H9 (cell line): ENCODE data around the gene DENND5A. TPM values are rescaled to one million over a fixed set of nuclear protein-coding genes. Genes with fewer than 3 reads are reported as not detected.
"Not testable (repeated sequence)": the region's sequence is repeated elsewhere in the genome, so short reads cannot be mapped to it uniquely, and the experiment has no call there.

Source experiments
- DNase-seq: peaks from one replicate; pipeline ENCODE4 v3.0.0-alpha.2; 2017
- H2AFZ ChIP-seq: one replicate; pipeline ENCODE4 v1.6.1; 2013; ENCODE audit warnings: mild to moderate bottlenecking, low read length, control low read depth, moderate library complexity
- H2AK5ac ChIP-seq: 2 replicates; pipeline ENCODE4 v1.6.1; 2013; ENCODE audit warnings: low read length, control low read depth, mixed read lengths; ENCODE audit not compliant: insufficient read length
- H2BK120ac ChIP-seq: one replicate; pipeline ENCODE4 v1.6.1; 2013; ENCODE audit warnings: low read depth, mild to moderate bottlenecking, low read length, control low read depth, inconsistent platforms; ENCODE audit not compliant: poor library complexity, severe bottlenecking
- H2BK12ac ChIP-seq: 2 replicates; pipeline ENCODE4 v1.6.1; 2013; ENCODE audit warnings: low read length, control low read depth, mixed read lengths, low read depth; ENCODE audit not compliant: insufficient read length
- H2BK15ac ChIP-seq: 2 replicates; pipeline ENCODE4 v1.6.1; 2013; ENCODE audit warnings: low read depth, low read length, control low read depth
- H2BK20ac ChIP-seq: one replicate; pipeline ENCODE4 v1.6.1; 2013; ENCODE audit warnings: low read depth, mild to moderate bottlenecking, low read length, control low read depth, inconsistent platforms; ENCODE audit not compliant: poor library complexity, severe bottlenecking
- H2BK5ac ChIP-seq: 2 replicates; pipeline ENCODE4 v1.6.1; 2013; ENCODE audit warnings: low read length, control low read depth, mixed read lengths; ENCODE audit not compliant: insufficient read length
- H3K14ac ChIP-seq: 2 replicates; pipeline ENCODE4 v1.6.1; 2013; ENCODE audit warnings: low read length, control low read depth; ENCODE audit not compliant: insufficient read depth
- H3K18ac ChIP-seq: 2 replicates; pipeline ENCODE4 v1.6.1; 2013; ENCODE audit warnings: low read depth, mild to moderate bottlenecking, mixed read lengths, low read length, control low read depth; ENCODE audit not compliant: insufficient read length
- H3K23ac ChIP-seq: 2 replicates; pipeline ENCODE4 v1.6.1; 2013; ENCODE audit warnings: low read length, control low read depth, mixed read lengths, low read depth; ENCODE audit not compliant: insufficient read length
- H3K23me2 ChIP-seq: 2 replicates; pipeline ENCODE4 v1.6.1; 2013; ENCODE audit warnings: low read depth, mild to moderate bottlenecking, mixed read lengths, low read length, control low read depth; ENCODE audit not compliant: insufficient read length, poor library complexity, severe bottlenecking
- H3K27ac ChIP-seq: 2 replicates; pipeline ENCODE4 v1.5.1; 2013; ENCODE audit warnings: low read length, control low read depth, mixed read lengths, low read depth; ENCODE audit not compliant: insufficient read length
- H3K27me3 ChIP-seq: 2 replicates; pipeline ENCODE4 v1.6.1; 2013; ENCODE audit warnings: low read length, control low read depth, inconsistent platforms; ENCODE audit not compliant: insufficient read depth
- H3K4ac ChIP-seq: 2 replicates; pipeline ENCODE4 v1.6.1; 2013; ENCODE audit warnings: low read depth, mild to moderate bottlenecking, control low read depth, inconsistent platforms, low read length, moderate library complexity
- H3K4me1 ChIP-seq: 2 replicates; pipeline ENCODE4 v1.6.1; 2013; ENCODE audit warnings: low read length, control low read depth, inconsistent platforms; ENCODE audit not compliant: insufficient read depth
- H3K4me2 ChIP-seq: 2 replicates; pipeline ENCODE4 v1.6.1; 2013; ENCODE audit warnings: low read length, control low read depth, mixed read lengths; ENCODE audit not compliant: insufficient read length, insufficient read depth
- H3K56ac ChIP-seq: 2 replicates; pipeline ENCODE4 v1.6.1; 2013; ENCODE audit warnings: low read depth, mild to moderate bottlenecking, mixed read lengths, low read length, control low read depth; ENCODE audit not compliant: insufficient read length
- H3K79me1 ChIP-seq: 2 replicates; pipeline ENCODE4 v1.6.1; 2013; ENCODE audit warnings: low read depth, mild to moderate bottlenecking, moderate library complexity, low read length, control low read depth, inconsistent platforms; ENCODE audit not compliant: insufficient read depth, poor library complexity, severe bottlenecking
- H3K79me2 ChIP-seq: 2 replicates; pipeline ENCODE4 v1.6.1; 2013; ENCODE audit warnings: low read length, control low read depth, inconsistent platforms; ENCODE audit not compliant: insufficient read depth
- H3K9ac ChIP-seq: 2 replicates; pipeline ENCODE4 v1.6.1; 2013; ENCODE audit warnings: low read length, control low read depth, mixed read lengths; ENCODE audit not compliant: insufficient read length; ENCODE audit errors: extremely low read depth
- H3K9me3 ChIP-seq: one replicate; pipeline ENCODE4 v1.6.1; 2013; ENCODE audit warnings: low read depth, low read length, inconsistent platforms; ENCODE audit not compliant: control insufficient read depth
- H3T11ph ChIP-seq: one replicate; pipeline ENCODE4 v1.6.1; 2013; ENCODE audit warnings: mild to moderate bottlenecking, low read length, control low read depth, inconsistent platforms
- H4K20me1 ChIP-seq: one replicate; pipeline ENCODE4 v1.6.1; 2013; ENCODE audit not compliant: control insufficient read depth, insufficient read length, insufficient read depth
- H4K5ac ChIP-seq: 2 replicates; pipeline ENCODE4 v1.6.1; 2013; ENCODE audit warnings: low read depth, mild to moderate bottlenecking, mixed read lengths, low read length, control low read depth; ENCODE audit not compliant: insufficient read length
- H4K8ac ChIP-seq: replicated peaks from 2 replicates; pipeline ENCODE4 v1.6.1; 2013; ENCODE audit warnings: low read length, control low read depth, mixed read lengths, low read depth; ENCODE audit not compliant: insufficient read length
- H4K91ac ChIP-seq: 2 replicates; pipeline ENCODE4 v1.6.1; 2013; ENCODE audit warnings: low read depth, mild to moderate bottlenecking, moderate library complexity, mixed read lengths, low read length, control low read depth; ENCODE audit not compliant: insufficient read length
- H3K27ac Mint-ChIP-seq, 3 experiments: 2 replicates in 2 of 3; 3 replicates in 1 of 3; pipeline ENCODE4 v1.8.0; 2020 to 2021; ENCODE audit warnings: mixed read lengths in 3 of 3, mild to moderate bottlenecking in 1 of 3, moderate library complexity in 1 of 3
- H3K27me3 Mint-ChIP-seq: 2 replicates; pipeline ENCODE4 v1.8.0; 2021; ENCODE audit warnings: low read depth, mild to moderate bottlenecking, moderate library complexity, mixed read lengths
- H3K36me3 Mint-ChIP-seq, 3 experiments: 2 replicates in 2 of 3; 3 replicates in 1 of 3; pipeline ENCODE4 v1.8.0; 2020 to 2021; ENCODE audit warnings: low read depth in 3 of 3, mixed read lengths in 3 of 3; ENCODE audit not compliant: insufficient read depth in 1 of 3
- H3K4me1 Mint-ChIP-seq, 2 experiments: 2 replicates each; pipeline ENCODE4 v1.8.0; 2020; ENCODE audit warnings: mixed read lengths in 2 of 2
- H3K4me3 Mint-ChIP-seq, 2 experiments: 2 replicates in 1 of 2; 3 replicates in 1 of 2; pipeline ENCODE4 v1.8.0; 2020 to 2021; ENCODE audit warnings: mild to moderate bottlenecking in 2 of 2, mixed read lengths in 2 of 2, moderate library complexity in 1 of 2
- H3K9me3 Mint-ChIP-seq, 2 experiments: 2 replicates in 1 of 2; 3 replicates in 1 of 2; pipeline ENCODE4 v1.8.0; 2020; ENCODE audit warnings: mild to moderate bottlenecking in 2 of 2, mixed read lengths in 2 of 2, moderate library complexity in 1 of 2
- CTCF ChIP-seq: fragments of 200-600 bp; sonication (generic); conservative IDR thresholded peaks from 3 replicates; pipeline ENCODE4 v1.8.0; 2021; ENCODE audit warnings: antibody characterized with exemption, mild to moderate bottlenecking
- WGBS: extraction: QIAGEN DNeasy Blood & Tissue Kit; methylation state at CpG from one replicate; pipeline ENCODE4 v1.1.7; 2013; ENCODE audit warnings: missing lambda C conversion rate, low lambda C conversion rate, mixed read lengths; ENCODE audit not compliant: insufficient read length; ENCODE audit errors: extremely low coverage; 5-methylcytosine and 5-hydroxymethylcytosine counted together
- total RNA-seq: library from RNA; stranded (reverse); gene quantifications from 2 replicates; pipeline ENCODE4 v1.2.1, GENCODE V29; 2021

The DENND5A gene
- total RNA-seq, 1 experiment from 2014 or later = 59.6 TPM

GRCh38 chr11:9222654-9223053 lies 42.5 kb downstream of the DENND5A start:
- no peak for DNase-seq
- Mint-ChIP-seq H3K36me3 (0 out of 7 replicates have a peak, but pooled peaks cover 0 to 4% (median 0%) of the 10 kb centered on the region in 3 experiments), H3K27ac (peak overlapping the region in 1 of 3 experiments; percentile 71; a peak in 1 of 7 replicates), H3K9me3 (no peaks in the 10 kb centered on the region), H3K4me1 (peaks cover 6 to 10% of the 10 kb centered on the region in 2 experiments; a peak in 2 of 4 replicates), H3K4me3 (no peak overlapping the region), H3K27me3 (no peaks in the 10 kb centered on the region)
- Histone ChIP-seq H2BK12ac (no peak overlapping the region), H3K56ac (no peak overlapping the region), H2AFZ (no peak overlapping the region), H2BK20ac (no peak overlapping the region), H3K4me1 (no peaks in the 10 kb centered on the region), H3T11ph (no peak overlapping the region), H3K79me1 (no peaks in the 10 kb centered on the region), H3K9ac (no peak overlapping the region), H3K79me2 (peaks cover 8% of the 10 kb centered on the region; the same call in 1 of the 2 replicates), H3K18ac (no peak overlapping the region), H3K23ac (no peak overlapping the region), H3K27ac (no peak overlapping the region), H4K20me1 (no peaks in the 10 kb centered on the region), H4K5ac (no peak overlapping the region), H3K14ac (no peak overlapping the region), H4K91ac (no peak overlapping the region), H2AK5ac (no peak overlapping the region), H3K27me3 (no peaks in the 10 kb centered on the region), H3K4me2 (no peak overlapping the region), H4K8ac (no peak overlapping the region), H3K4ac (no peak overlapping the region), H3K9me3 (no peaks in the 10 kb centered on the region), H2BK15ac (no peak overlapping the region), H3K23me2 (no peaks in the 10 kb centered on the region), H2BK120ac (no peak overlapping the region), H2BK5ac (no peak overlapping the region)
- no CpG with 5 or more reads among the region's 3 CpGs for WGBS
- no peak for TF ChIP-seq CTCF

- H3K9me3 Mint-ChIP-seq, DNase-seq, H3K4ac ChIP-seq, H3K4me2 ChIP-seq, H3K9ac ChIP-seq, H3K9me3 ChIP-seq, H3K27me3 Mint-ChIP-seq, H4K8ac ChIP-seq, H3K27me3 ChIP-seq, H2AK5ac ChIP-seq, H2AFZ ChIP-seq, H3K4me1 ChIP-seq, H2BK20ac ChIP-seq, H3K36me3 Mint-ChIP-seq, H3K14ac ChIP-seq, H3K79me1 ChIP-seq, H3K23ac ChIP-seq, H4K91ac ChIP-seq, H2BK120ac ChIP-seq, H3K27ac Mint-ChIP-seq, H2BK12ac ChIP-seq, H2BK5ac ChIP-seq, H3K23me2 ChIP-seq, H3T11ph ChIP-seq, H4K5ac ChIP-seq, H3K79me2 ChIP-seq, H2BK15ac ChIP-seq, H3K27ac ChIP-seq, H4K20me1 ChIP-seq, H3K4me3 Mint-ChIP-seq, H3K18ac ChIP-seq, H3K56ac ChIP-seq: not testable (repeated sequence)
- no CpG with 5 or more reads among the region's 9 CpGs for WGBS
- H3K4me1 Mint-ChIP-seq = peaks cover 10 to 16% of the 10 kb centered on the region in 2 experiments
Observed at GRCh38 chr11:9220853-9221252, 44.3 kb downstream of the DENND5A start.
